GM23338 (cell line): ENCODE data around the gene CRACR2A. TPM values are rescaled to one million over a fixed set of nuclear protein-coding genes. Genes with fewer than 3 reads are reported as not detected.
A peak's percentile ranks its signal among the peaks of the same experiment; 100 is the strongest.

Experiments
- ATAC-seq: fragments of 200-7000 bp; cut with Tn5 transposase; 3 replicates; pipeline ENCODE4 v1.9.1; 2020
- DNase-seq: peaks from one replicate; pipeline ENCODE4 v3.0.0-alpha.2; 2015; ENCODE audit warnings: low spot score
- H2AFZ ChIP-seq: fragments of 200-600 bp; sonication (generic); 2 replicates; pipeline ENCODE4 v1.8.0; 2016; ENCODE audit warnings: antibody characterized with exemption, mild to moderate bottlenecking, moderate library complexity
- H3F3A ChIP-seq: fragments of 200-600 bp; sonication (generic); replicated peaks from 2 replicates; pipeline ENCODE4 v1.8.0; 2017; ENCODE audit warnings: antibody characterized with exemption, mixed run types, low read depth
- H3K27ac ChIP-seq: fragments of 200-600 bp; sonication (generic); 2 replicates; pipeline ENCODE4 v1.6.1; 2016; ENCODE audit warnings: low read depth
- H3K27me3 ChIP-seq: fragments of 200-600 bp; sonication (generic); 2 replicates; pipeline ENCODE4 v1.8.0; 2016; ENCODE audit warnings: mild to moderate bottlenecking, mixed run types, moderate library complexity; ENCODE audit not compliant: insufficient read depth
- H3K36me3 ChIP-seq: fragments of 200-600 bp; sonication (generic); 2 replicates; pipeline ENCODE4 v1.8.0; 2016; ENCODE audit warnings: mild to moderate bottlenecking; ENCODE audit not compliant: insufficient read depth
- H3K4me1 ChIP-seq: fragments of 200-600 bp; sonication (generic); 2 replicates; pipeline ENCODE4 v1.8.0; 2016; ENCODE audit warnings: mild to moderate bottlenecking, moderate library complexity; ENCODE audit not compliant: insufficient read depth
- H3K4me2 ChIP-seq: fragments of 200-600 bp; sonication (generic); 2 replicates; pipeline ENCODE4 v1.7.1; 2017; ENCODE audit warnings: mixed run types
- H3K4me3 ChIP-seq: fragments of 200-600 bp; sonication (generic); 2 replicates; pipeline ENCODE4 v1.6.1; 2016; ENCODE audit warnings: mixed run types
- H3K79me2 ChIP-seq: fragments of 200-600 bp; sonication (generic); replicated peaks from 2 replicates; pipeline ENCODE4 v1.8.0; 2017; ENCODE audit warnings: mild to moderate bottlenecking; ENCODE audit not compliant: insufficient read depth
- H3K9me2 ChIP-seq: fragments of 200-600 bp; sonication (generic); 2 replicates; pipeline ENCODE4 v1.8.0; 2017; ENCODE audit not compliant: insufficient read depth
- H4K20me1 ChIP-seq: fragments of 200-600 bp; sonication (generic); replicated peaks from 2 replicates; pipeline ENCODE4 v1.8.0; 2017; ENCODE audit warnings: mild to moderate bottlenecking; ENCODE audit not compliant: insufficient read depth
- H3K27ac Mint-ChIP-seq: 2 replicates; pipeline ENCODE4 v1.8.0; 2020; ENCODE audit warnings: inconsistent platforms, mild to moderate bottlenecking, moderate library complexity, mixed read lengths
- H3K27me3 Mint-ChIP-seq: 3 replicates; pipeline ENCODE4 v1.8.0; 2022; ENCODE audit warnings: low read depth, mild to moderate bottlenecking, moderate library complexity, mixed read lengths, inconsistent platforms; ENCODE audit not compliant: insufficient read depth, poor library complexity
- H3K36me3 Mint-ChIP-seq: 3 replicates; pipeline ENCODE4 v1.8.0; 2021; ENCODE audit warnings: low read depth, mild to moderate bottlenecking, inconsistent platforms, moderate library complexity, mixed read lengths
- H3K4me1 Mint-ChIP-seq: 3 replicates; pipeline ENCODE4 v1.8.0; 2020; ENCODE audit warnings: mild to moderate bottlenecking, inconsistent platforms, mixed read lengths
- H3K4me3 Mint-ChIP-seq: 3 replicates; pipeline ENCODE4 v1.8.0; 2021; ENCODE audit warnings: moderate library complexity, mild to moderate bottlenecking, inconsistent platforms, mixed read lengths
- H3K9me3 Mint-ChIP-seq: 3 replicates; pipeline ENCODE4 v1.8.0; 2020; ENCODE audit warnings: moderate library complexity, mild to moderate bottlenecking, inconsistent platforms, mixed read lengths
- POLR2AphosphoS5 ChIP-seq: IDR thresholded peaks from 2 replicates; pipeline ENCODE4 v1.6.1; 2016; ENCODE audit warnings: antibody characterized with exemption, low read depth
- ZNF114 ChIP-seq: fragments of 250-450 bp; sonication (Bioruptor Pico); IDR thresholded peaks from 2 replicates; pipeline ENCODE4 v1.5.0; 2020; ENCODE audit warnings: mild to moderate bottlenecking, moderate library complexity
- polyA plus RNA-seq: library from polyadenylated mRNA; unstranded; fragments of >200 nt; fragmentation: Nextera tagmentation; extraction: Ambion mirVana; gene quantifications from 2 replicates; pipeline ENCODE4 v1.2.1, GENCODE V29; 2016
- total RNA-seq: library from RNA; depleted of rRNA; stranded (reverse); fragments of >200 nt; shearing (Covaris generic); gene quantifications from 2 replicates; pipeline ENCODE4 v1.2.3, GENCODE V29; 2014
- TF ChIP-seq, protein P1 (sequence below): fragments of 250-450 bp; sonication (Bioruptor Pico); IDR thresholded peaks from 2 replicates; pipeline ENCODE4 v1.5.0; 2020; ENCODE audit warnings: mild to moderate bottlenecking, moderate library complexity
- TF ChIP-seq, protein P2 (sequence below): IDR thresholded peaks from 2 replicates; pipeline ENCODE4 v1.6.1; 2016; ENCODE audit warnings: antibody characterized with exemption
- TF ChIP-seq, protein P3 (sequence below), 2 experiments: fragments of 200-600 bp in 1 of 2; sonication (generic) in 1 of 2; conservative IDR thresholded peaks; 2 replicates each; pipeline versions ENCODE4 v1.5.1 to v1.6.1; 2016 to 2017; ENCODE audit warnings: antibody characterized with exemption in 2 of 2, low read depth in 2 of 2, mild to moderate bottlenecking in 2 of 2, moderate library complexity in 1 of 2

Gene CRACR2A
- total and polyA plus RNA-seq, 2 experiments from 2014 or later = 1.5 to 3.0 TPM

DNA sequence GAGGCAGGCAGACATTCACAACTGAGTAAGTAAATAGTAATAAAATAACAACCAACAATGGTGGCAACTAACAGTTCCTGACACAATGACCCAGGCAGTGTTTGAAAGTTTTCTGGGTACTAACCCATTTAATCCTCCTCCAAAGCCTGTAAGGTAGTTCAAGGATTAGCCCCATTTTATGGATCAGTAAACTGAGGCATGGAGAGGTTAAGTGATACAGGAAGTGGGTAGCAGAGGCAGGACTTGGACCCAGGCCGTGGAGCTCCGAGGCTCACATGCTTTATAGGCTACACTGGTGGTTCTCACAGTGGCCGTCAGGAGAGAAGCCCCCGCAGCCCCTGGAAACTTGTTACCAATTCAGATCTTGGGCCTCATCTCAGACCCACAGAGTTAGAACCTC lies 17.5 kb downstream of the CRACR2A start (continued):
- TF ChIP-seq, protein P1, sequence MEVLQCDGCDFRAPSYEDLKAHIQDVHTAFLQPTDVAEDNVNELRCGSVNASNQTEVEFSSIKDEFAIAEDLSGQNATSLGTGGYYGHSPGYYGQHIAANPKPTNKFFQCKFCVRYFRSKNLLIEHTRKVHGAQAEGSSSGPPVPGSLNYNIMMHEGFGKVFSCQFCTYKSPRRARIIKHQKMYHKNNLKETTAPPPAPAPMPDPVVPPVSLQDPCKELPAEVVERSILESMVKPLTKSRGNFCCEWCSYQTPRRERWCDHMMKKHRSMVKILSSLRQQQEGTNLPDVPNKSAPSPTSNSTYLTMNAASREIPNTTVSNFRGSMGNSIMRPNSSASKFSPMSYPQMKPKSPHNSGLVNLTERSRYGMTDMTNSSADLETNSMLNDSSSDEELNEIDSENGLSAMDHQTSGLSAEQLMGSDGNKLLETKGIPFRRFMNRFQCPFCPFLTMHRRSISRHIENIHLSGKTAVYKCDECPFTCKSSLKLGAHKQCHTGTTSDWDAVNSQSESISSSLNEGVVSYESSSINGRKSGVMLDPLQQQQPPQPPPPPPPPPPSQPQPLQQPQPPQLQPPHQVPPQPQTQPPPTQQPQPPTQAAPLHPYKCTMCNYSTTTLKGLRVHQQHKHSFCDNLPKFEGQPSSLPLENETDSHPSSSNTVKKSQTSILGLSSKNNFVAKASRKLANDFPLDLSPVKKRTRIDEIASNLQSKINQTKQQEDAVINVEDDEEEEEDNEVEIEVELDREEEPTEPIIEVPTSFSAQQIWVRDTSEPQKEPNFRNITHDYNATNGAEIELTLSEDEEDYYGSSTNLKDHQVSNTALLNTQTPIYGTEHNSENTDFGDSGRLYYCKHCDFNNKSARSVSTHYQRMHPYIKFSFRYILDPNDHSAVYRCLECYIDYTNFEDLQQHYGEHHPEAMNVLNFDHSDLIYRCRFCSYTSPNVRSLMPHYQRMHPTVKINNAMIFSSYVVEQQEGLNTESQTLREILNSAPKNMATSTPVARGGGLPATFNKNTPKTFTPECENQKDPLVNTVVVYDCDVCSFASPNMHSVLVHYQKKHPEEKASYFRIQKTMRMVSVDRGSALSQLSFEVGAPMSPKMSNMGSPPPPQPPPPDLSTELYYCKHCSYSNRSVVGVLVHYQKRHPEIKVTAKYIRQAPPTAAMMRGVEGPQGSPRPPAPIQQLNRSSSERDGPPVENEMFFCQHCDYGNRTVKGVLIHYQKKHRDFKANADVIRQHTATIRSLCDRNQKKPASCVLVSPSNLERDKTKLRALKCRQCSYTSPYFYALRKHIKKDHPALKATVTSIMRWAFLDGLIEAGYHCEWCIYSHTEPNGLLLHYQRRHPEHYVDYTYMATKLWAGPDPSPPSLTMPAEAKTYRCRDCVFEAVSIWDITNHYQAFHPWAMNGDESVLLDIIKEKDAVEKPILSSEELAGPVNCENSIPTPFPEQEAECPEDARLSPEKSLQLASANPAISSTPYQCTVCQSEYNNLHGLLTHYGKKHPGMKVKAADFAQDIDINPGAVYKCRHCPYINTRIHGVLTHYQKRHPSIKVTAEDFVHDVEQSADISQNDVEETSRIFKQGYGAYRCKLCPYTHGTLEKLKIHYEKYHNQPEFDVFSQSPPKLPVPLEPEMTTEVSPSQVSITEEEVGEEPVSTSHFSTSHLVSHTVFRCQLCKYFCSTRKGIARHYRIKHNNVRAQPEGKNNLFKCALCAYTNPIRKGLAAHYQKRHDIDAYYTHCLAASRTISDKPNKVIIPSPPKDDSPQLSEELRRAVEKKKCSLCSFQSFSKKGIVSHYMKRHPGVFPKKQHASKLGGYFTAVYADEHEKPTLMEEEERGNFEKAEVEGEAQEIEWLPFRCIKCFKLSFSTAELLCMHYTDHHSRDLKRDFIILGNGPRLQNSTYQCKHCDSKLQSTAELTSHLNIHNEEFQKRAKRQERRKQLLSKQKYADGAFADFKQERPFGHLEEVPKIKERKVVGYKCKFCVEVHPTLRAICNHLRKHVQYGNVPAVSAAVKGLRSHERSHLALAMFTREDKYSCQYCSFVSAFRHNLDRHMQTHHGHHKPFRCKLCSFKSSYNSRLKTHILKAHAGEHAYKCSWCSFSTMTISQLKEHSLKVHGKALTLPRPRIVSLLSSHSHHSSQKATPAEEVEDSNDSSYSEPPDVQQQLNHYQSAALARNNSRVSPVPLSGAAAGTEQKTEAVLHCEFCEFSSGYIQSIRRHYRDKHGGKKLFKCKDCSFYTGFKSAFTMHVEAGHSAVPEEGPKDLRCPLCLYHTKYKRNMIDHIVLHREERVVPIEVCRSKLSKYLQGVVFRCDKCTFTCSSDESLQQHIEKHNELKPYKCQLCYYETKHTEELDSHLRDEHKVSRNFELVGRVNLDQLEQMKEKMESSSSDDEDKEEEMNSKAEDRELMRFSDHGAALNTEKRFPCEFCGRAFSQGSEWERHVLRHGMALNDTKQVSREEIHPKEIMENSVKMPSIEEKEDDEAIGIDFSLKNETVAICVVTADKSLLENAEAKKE (CRISPR knock-in tag) = no peak
- TF ChIP-seq POLR2AphosphoS5 = no peak
- TF ChIP-seq, protein P2, sequence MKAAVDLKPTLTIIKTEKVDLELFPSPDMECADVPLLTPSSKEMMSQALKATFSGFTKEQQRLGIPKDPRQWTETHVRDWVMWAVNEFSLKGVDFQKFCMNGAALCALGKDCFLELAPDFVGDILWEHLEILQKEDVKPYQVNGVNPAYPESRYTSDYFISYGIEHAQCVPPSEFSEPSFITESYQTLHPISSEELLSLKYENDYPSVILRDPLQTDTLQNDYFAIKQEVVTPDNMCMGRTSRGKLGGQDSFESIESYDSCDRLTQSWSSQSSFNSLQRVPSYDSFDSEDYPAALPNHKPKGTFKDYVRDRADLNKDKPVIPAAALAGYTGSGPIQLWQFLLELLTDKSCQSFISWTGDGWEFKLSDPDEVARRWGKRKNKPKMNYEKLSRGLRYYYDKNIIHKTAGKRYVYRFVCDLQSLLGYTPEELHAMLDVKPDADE = no peak
- TF ChIP-seq, protein P3, sequence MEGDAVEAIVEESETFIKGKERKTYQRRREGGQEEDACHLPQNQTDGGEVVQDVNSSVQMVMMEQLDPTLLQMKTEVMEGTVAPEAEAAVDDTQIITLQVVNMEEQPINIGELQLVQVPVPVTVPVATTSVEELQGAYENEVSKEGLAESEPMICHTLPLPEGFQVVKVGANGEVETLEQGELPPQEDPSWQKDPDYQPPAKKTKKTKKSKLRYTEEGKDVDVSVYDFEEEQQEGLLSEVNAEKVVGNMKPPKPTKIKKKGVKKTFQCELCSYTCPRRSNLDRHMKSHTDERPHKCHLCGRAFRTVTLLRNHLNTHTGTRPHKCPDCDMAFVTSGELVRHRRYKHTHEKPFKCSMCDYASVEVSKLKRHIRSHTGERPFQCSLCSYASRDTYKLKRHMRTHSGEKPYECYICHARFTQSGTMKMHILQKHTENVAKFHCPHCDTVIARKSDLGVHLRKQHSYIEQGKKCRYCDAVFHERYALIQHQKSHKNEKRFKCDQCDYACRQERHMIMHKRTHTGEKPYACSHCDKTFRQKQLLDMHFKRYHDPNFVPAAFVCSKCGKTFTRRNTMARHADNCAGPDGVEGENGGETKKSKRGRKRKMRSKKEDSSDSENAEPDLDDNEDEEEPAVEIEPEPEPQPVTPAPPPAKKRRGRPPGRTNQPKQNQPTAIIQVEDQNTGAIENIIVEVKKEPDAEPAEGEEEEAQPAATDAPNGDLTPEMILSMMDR (conservative IDR thresholded peaks at IDR 0.05; ENCODE audit: low read depth in 2 of 2) = no peak

DNA sequence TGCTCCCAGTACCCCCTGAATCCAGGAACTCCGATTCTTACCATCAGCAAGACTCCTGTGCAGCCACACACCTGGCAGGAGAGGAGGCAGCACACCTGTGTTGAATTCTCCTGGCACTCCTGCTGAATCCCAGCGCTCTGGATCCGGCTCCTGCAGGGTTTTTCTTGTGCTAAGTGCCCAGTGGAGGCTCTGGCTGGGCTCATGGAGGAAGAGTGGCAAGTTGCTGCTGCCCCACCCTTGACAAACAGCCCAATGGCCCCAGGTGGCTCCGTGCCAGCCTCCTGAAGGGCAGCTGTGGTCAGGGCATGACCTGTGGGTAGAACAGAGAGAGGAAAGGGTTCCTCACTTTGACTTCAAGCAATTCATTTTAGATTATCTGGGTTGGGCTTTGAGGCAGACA lies 20.0 kb downstream of the CRACR2A start:
- DNase-seq (peak; percentile 33), ATAC-seq (peak; percentile 78)
- Histone ChIP-seq H3K27me3 (no peaks in the 10 kb centered on the region), H3K36me3 (no peaks in the 10 kb centered on the region), H3F3A (no peaks in the 10 kb centered on the region), H2AFZ (no peak overlapping the region), H3K79me2 (no peaks in the 10 kb centered on the region), H3K4me1 (peaks cover 9% of the 10 kb centered on the region; the same call in 1 of the 2 replicates), H3K4me2 (no peak overlapping the region), H3K9me2 (0 out of 2 replicates have a peak, but pooled peaks cover 6% of the 10 kb centered on the region), H3K27ac (no peak overlapping the region), H3K4me3 (no peak overlapping the region), H4K20me1 (no peaks in the 10 kb centered on the region)
- Mint-ChIP-seq H3K4me3 (no peak overlapping the region), H3K9me3 (no peaks in the 10 kb centered on the region), H3K27me3 (peaks cover 2% of the 10 kb centered on the region), H3K36me3 (no peaks in the 10 kb centered on the region), H3K4me1 (peaks cover 25% of the 10 kb centered on the region), H3K27ac (no peak overlapping the region)
- TF ChIP-seq ZNF114 (CRISPR knock-in tag) = no peak
- TF ChIP-seq, protein P1 (CRISPR knock-in tag) = 0 out of 2 replicates have a peak, but pooled peaks have one; percentile 11
